ENCODE results near the gene ENTPD6.
"Not testable (repeated sequence)": the region's sequence is repeated elsewhere in the genome, so short reads cannot be mapped to it uniquely, and the experiment has no call there.

Gene ENTPD6

DNA sequence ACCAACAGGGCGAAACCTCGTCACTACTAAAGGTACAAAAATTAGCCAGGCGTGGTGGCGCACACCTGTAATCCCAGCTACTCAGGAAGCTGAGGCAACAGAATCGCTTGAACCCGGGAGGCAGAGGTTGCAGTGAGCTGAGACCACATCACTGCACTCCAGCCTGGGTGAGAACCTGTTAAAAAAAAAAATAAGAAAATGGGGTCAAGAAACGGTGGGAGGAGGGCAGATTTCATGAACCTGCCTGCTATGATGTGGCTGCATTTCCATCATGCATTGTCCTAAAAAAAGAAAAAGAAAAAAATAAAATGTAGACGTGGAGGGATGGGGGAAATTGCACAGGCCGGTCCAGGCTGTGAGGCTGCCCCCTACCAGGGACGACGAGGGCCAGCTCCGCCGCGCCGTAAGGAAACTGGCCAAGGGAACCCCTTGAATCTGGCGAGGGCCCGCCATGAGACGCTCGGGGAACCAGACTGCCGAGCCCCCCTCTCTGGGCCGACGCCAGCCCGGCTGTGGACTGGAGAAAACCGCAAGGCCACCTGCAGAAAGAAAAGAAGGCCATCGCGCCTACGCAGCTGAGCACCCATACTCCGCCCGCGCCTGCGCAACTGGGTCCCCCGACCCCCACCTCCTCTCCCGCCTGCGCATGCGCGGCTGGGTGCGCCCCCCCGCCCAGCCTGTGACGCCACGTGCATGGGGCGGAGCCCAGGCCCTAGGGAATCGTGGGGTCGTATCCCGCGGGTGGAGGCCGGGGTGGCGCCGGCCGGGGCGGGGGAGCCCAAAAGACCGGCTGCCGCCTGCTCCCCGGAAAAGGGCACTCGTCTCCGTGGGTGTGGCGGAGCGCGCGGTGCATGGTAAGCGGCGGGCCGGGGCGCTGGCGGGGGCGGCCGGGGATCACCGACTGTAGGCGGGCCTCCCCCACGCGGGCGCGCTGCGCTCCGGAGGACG is at the start of gene ENTPD6:
ENTPD6 (plus strand) TSS at position 699 of the 948 bp plus-strand sequence. CDS start 10,825 bp downstream, outside the sequence.
- peak; percentile 86 to 89 for DNase-seq (ENCODE audit: low read depth in 2 of 2)

DNA sequence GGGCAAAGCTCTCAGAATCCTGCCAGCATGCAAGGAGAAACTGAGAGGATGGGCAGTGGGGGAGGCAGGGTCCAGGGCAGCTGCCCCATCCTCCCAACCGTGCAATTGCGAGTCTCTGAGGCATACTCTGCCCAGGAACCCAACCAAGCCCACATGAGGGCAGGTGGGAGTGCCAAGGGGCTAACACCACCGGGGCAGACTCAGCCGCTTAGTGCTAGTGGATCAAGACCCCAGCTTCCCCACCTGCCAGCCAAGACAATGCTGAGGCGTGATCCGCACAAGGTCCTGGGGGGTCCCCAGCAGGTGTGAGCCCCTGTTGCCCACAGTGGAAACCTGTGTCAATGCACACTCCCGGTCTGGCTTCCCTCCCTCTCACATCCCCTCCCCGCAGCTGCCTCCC is 48.5 kb upstream of the ENTPD6 start:
- no peak for DNase-seq (ENCODE audit: low read depth in 2 of 2)

DNA sequence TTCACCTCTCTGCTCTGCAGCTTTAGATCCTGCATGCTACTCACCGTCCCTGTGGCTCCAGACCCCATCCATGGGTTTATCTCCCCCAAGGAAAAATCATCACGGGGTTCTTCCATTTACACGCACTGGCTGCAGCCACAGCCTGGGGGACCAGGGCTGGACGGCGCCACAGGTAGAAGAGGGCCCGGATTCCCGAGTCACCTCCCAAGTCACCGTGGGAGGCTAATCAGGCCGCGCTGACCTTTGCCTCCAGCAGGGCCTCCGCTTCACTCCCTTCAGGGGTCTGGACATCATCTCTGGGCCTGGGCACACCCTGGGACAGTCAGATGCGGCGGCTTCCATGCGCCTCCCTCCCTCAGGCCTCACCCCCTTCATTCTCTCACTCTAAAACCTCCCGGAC is 47.8 kb upstream of the ENTPD6 start:
- no peak for DNase-seq (ENCODE audit: low read depth in 2 of 2)

DNA sequence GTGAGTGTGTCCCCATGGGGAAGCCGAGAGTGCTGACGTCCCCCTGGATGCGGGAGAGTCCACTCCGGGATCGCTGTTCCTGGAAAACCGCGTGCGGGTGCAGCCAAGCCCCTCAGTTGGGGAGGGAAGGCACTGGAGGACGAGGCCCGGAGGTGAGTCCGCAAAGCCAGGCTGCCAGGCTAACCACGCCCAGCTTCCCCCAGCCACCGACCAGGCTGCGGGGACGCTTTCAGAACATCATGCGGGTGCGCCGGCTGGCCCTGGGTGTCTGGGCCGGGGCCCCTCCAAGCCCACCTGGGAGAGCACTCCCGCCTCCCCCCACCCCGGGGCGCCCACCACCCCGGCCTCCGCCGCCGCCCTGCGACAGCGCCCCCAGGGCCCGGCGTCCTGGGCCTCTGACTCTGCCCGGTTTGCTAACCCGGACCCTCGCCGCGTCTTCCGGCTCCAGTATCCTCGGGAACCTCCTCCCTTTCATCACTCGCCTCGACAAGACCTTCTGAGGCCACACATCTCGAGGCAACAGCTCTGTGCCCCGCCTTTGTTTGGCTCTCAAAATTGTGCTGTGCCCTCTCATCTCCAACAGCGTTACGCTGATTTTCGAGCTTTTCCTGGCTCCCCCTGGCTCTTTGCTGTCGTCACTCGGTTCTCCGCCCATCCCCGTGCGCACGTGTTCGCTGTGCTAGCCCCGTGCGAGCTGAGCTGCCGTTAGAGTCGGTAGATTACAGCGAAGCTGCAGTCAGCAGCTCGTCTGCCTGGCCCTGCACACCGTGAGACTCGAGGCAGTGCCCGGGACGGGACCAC is 47.1 kb upstream of the ENTPD6 start:
- peak; percentile 38 to 50 for DNase-seq (ENCODE audit: low read depth in 2 of 2)

DNA sequence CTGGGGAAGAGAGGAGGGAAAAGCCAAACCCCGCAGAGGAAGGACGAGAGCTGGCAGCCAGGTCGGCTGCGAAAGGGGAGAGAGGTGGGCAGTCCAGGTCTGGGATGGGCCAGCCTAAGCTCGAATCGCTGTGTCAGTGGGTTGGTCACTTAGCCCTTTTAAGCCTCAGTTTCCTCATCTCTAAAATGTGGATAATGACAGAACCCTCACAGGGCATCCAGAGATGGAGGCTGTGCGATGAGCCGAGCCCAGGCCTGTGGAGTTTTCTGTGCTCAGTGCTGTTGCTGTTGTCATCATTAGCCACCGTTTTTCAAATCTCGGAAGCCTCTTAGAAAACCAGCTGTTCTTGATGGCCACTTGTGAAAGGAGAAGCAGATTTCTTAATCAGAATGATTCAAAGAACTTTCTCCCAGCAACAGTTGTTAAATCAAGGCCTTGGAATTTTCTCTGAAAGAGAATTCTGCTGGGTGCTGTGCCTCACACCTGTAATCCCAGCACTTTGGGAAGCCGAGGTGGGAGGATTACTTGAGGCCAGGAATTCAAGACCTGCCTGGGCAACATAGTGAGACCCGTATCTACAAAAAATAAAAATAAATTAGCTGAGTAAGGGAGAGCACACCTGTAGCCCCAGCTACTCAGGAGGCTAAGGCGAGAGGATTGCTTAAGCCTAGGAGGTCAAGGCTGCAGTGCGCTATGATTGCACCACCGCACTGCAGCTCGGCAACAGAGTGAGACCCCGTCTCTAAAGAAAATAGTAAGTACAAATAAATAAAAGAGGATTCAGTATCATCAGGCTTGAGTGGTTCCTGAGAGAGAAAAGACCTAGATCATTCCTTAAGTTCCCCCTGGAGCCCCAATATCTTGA is 46.3 kb upstream of the ENTPD6 start:
- no peak for DNase-seq (ENCODE audit: low read depth in 2 of 2)

DNA sequence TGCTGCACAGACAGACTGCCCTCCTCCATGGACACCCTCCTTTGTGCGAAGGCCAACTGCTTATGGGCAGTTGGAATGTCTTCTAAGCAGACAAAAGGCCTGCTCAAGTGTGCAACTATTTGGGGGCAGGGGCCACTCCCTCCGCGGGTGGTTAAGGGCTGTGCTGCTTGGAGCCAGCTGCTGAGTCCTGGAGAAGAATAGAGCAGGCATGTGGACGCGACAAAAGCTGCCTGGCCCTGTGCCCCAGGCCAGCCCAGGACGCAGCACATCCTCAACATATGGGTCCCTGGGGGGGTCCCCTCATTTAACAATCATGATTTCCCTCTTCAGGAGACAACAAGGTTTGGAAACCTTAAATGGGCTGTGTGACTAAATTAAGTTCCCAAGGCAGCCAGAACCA is 45.5 kb upstream of the ENTPD6 start:
- DNase-seq (ENCODE audit: low read depth in 2 of 2): no peak

DNA sequence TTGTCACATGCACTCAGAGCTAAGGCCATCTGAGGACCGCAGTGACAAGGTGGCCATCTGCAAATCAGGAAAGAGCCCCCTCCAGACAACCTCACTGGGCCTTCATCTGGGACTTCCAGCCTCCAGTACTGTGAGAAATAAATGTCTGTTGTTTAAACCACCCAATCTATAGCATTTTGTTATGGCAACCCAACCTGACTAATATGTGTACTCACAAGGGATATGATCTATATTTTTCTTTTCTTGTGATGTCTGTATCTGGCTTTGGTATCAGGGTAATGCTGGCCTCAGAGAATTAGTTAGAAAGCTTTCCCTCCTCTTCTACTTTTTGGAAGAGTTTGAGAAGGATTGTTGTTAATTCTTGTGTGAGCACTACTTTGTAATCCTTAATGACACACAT is 37.5 kb upstream of the ENTPD6 start:
- DNase-seq (ENCODE audit: low read depth in 2 of 2): no peak

DNA sequence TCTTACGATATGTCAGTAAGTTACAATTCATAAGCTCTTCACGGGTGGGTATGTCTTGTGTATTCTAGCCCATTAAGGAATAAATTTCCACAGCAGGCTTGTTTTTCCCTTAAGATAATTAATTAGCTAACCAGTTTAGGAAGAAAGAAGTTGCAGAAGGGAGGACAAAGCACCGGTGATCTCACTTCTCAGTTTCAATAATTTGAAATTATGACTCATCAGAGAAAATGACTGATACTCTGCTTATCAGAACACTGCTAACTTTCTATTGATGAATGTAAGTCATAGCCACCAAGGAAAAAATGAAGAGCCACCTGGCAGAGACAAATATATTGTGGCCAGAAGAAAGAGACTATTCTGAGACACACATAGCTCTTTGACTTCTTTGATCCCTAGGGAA is 35.0 kb upstream of the ENTPD6 start:
- DNase-seq (ENCODE audit: low read depth in 2 of 2): no peak

DNA sequence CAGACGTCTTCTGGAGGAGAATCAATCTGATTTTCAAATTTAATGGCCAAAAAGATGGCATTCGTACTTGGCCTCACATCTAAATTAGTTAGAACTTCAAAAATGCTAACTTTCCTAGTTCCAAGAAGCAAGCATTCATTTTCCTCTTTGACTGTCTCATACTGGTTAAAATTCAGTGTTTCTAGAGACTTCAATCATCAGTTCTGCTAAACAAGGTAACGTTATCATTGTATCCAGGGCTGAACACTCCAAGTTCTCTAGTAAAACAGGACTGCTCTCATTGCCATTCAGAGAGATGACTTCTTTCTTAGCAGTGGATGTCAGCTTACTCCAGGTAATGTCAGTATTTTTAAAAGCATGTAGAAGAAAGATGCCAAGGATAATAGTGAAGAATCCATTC is 34.6 kb upstream of the ENTPD6 start:
- no peak for DNase-seq (ENCODE audit: low read depth in 2 of 2)

DNA sequence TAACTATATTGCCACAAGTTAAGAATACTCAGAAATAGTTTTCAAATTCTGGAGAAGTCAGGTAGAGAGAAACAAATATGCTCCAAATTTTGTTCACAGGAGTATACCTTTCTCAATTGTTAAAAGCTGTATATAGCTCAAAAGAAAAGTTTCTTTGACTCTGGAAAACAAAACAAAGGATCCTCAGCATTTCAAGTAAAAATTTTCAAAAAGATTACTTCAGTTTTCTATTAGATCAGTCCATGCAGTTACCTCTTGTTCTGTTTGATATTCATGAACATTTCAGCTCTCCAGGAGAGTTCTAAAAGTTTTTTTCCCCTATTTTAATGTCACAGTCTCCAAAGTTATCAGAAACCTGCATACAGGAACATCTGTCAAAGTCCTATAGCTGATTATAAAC is 30.4 kb upstream of the ENTPD6 start:
- DNase-seq (ENCODE audit: low read depth in 2 of 2): no peak

DNA sequence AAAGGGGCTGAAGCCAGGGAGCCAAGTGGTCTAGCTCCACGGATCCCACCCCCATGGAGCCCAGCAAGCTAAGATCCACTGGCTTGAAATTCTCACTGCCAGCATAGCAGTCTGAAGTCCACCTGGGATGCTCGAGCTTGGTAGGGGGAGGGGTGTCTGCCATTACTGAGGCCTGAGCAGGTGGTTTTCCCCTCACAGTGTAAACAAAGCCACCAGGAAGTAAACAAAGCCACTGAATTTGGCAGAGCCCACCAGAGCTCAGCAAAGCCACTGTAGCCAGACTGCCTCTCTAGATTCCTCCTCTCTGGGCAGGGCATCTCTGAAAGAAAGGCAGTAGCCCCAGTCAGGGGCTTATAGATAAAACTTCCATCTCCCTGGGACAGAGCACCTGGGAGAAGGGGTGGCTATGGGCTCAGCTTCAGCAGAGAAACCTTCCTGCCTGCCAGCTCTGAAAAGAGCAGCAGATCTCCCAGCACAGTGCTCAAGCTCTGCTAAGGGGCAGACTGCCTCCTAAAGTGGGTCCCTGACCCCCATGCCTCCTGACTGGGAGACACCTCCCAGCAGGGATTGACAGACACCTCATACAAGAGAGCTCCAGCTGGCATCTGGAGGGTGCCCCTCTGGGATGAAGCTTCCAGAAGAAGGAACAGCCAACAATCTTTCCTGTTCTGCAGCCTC is 29.3 kb upstream of the ENTPD6 start:
- DNase-seq (ENCODE audit: low read depth in 2 of 2): not testable (repeated sequence)

DNA sequence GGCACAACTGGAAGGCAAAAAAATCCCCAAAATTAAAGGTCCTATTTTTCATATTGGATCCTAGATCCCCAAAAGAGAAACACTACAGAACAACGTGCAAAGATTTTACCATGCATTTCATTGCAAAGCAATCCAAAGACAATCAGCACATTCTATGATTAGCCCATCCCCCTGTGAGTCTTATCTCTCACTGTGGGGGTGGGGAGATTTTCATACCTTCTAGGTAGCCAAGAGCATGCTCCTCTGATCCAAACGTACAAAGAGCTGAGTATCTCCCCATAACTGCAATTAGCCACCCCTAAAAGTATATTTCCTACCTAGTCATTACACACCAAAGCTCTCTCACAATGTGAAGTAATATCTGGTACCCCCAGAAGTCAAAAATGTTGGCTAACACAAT is 22.2 kb upstream of the ENTPD6 start:
- no peak for DNase-seq (ENCODE audit: low read depth in 2 of 2)

DNA sequence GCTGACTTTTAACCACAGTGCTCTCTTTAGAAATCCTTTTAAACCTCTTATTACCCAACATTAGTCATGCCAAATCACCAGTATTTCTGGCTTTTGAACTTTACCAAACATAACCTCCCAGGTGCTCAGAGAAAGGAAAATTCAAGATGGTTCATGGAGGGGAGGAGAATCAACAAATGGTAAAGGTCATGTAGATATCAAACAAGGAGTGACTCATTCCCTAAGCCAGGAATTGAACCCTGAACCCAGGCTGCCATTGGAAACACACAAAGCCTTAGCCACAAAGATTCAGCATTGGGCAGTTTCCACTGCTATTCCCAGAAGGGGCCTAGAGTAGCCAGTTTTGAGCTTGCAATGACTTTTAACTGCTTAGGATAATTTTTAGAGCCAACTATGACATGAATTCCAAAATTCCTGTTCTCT is 21.6 kb upstream of the ENTPD6 start:
- DNase-seq (ENCODE audit: low read depth in 2 of 2): no peak

DNA sequence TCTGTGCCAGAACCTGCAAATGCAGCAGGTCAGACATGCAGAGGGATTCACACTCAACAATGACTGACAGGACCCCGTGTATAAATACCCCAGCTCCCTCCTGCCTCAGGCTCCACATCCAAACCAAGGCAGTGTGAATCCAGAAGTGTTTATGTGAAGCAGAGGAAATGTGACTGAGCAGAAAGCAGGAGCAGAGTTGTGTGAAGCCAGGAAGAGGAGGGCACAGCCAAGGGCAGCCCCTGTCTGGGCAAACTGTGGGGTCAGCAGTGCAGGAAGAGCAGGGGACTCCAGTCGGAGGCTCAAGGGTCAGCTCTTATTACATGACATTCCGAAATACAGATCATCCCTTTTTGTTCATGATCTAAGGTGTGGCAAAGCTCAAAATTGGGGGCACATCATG is 19.3 kb upstream of the ENTPD6 start:
- DNase-seq (ENCODE audit: low read depth in 2 of 2): no peak

DNA sequence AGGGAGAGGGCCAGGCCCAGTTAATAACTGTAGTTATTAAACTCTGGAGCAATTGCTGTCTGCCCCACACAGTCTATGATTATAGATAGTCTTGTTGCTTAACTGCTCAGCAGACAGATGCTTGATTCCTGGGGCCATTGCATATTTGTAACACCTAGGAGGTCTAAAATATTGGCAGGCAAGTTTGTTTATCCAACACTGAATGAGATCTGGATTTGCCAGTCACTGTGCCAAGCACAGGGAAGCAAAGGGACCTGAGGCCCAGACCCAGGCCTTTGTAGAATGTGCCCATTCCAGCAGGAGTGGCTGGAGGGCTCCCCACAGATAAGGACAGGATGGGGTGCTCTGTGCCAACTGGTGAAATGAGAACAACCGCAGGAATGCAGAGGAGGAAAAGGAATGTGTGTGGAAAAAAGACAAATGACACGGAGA is 17.6 kb upstream of the ENTPD6 start:
- no peak for DNase-seq (ENCODE audit: low read depth in 2 of 2)

DNA sequence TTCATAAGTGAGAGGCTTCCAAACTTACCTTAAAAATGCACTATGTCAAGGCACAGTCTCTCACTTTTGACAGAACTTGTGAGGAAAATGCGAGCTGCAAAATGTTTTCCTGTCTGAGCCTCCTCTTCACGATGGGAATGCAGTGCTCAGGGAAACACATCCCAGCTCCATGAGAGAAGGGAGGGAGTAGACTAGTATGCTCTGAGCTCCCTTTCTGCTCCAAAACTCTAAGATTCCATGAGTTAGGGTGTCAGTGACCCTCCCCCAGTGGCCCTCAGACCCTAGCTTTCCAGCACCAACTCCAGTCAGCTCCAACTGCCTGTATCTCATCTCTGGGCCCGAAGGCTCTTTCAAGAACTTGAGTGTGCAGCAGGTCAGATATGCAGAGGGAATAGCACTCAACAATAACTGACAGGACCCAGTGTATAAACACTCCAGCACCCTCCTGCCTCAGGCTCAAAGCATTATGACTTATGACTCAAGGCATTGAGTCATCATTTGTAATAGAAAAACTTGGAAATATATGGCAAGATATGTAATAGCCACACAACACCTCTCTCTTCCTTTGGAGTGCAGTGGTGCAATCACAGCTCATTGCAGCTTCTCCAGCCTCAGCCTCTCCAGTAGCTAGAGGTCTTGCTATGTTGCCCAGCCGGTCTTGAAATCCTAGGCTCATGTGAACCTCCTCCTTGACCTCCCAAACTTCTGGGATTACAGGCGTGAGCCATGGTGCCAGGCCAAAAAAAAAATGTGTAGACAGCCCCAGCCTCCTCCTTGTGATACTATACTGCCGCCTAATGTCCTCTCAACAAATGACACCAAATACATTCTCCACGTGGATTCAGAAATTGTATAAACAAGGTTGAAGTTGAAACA is 16.7 kb upstream of the ENTPD6 start:
- no peak for DNase-seq (ENCODE audit: low read depth in 2 of 2)

DNA sequence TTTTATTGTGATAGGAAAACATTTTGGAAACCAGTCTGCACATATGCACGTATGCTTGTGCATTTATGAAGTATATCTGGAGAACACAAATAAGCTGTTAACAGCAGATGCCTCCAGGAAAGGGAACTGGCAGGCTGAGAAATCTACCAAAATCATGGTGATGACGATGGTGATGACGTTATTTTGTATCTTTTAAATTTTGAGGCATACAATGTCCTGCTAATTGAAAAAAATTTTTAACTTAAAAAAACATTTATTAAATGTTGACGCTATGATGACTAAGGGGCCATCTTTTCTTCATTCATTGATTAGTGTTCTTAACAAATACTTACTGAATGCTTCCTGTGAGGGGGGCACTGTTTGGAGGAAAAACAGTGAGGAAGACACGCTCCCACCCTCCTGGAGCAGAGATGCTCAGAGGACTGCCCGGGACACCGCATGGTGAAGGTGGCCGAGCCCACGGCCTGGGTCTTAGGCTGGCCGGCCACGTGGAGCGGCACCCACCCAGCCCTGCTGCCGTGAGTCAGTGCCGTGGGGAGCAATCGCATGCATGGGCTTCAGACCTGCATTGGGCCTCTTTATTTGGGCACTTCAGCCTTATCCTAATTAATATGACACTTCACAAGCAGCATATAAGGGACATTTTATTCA is 15.9 kb upstream of the ENTPD6 start:
- no peak for DNase-seq (ENCODE audit: low read depth in 2 of 2)

DNA sequence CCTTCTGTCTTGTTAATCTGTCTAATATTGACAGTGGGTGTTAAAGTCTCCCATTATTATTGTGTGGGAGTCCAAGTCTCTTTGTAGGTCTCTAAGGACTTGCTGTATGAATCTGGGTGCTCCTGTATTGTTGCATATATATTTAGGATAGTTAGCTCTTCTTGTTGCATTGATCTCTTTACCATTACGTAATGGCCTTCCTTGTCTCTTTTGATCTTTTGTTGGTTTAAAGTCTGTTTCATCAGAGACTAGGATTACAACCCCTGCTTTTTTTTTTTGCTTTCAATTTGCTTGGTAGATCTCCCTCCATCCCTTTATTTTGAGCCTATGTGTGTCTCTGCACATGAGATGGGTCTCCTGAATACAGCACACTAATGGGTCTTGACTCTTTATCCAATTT is 11.1 kb upstream of the ENTPD6 start:
- not testable (repeated sequence) for DNase-seq (ENCODE audit: low read depth in 2 of 2)

DNA sequence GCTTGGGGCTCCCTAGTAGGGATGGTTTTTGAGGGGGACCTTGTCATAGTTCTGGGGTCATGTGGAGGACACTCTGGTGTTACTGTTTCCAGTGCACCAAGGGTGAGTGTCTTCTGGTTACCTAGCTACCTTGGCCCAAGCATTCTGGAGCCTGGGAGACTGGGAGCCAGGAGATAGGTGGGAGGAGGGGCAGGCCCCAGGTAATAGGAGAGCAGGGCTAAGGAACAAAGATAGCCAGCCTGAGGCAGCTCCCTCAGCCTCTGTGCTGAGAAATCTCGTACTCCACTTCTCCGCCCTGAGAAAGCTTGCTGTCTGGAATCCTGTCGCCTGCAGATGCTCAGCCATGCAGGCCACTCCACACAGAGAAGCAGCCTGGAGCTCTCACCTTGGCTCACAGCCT is 8.3 kb upstream of the ENTPD6 start:
- no peak for DNase-seq (ENCODE audit: low read depth in 2 of 2)

DNA sequence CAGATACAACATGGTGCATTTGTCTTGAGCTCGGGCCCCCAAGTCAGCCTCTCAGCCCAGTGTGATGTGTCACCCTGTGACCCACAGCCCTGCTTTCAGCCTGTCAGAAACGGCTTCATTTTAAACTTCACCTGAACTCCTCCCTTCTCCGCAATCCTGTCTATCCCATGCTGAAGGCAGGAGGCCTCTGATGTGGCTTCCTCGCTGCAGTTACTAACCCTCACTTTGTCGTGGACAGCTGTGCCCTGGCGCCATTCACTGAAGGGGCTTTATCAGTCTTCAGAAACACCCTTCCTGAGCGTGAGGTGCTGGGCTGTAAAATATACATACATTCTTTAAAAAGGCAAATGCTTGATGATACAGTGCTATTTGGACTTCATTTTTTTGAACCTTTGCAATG is 7.9 kb upstream of the ENTPD6 start:
- DNase-seq (ENCODE audit: low read depth in 2 of 2): no peak

Measured in activated CD8-positive, alpha-beta memory T cell treated with anti-CD3 and anti-CD28 coated beads for 4 hours (primary cell).